T-helper 2 cell (primary cell): ENCODE data around the gene LRIG2.
"Not testable (repeated sequence)": the region's sequence is repeated elsewhere in the genome, so short reads cannot be mapped to it uniquely, and the experiment has no call there.

Source experiments
- DNase-seq, 5 experiments: peaks; one replicate each; pipeline versions ENCODE4 v3.0.0 to v3.0.0-alpha.2; 2012 to 2022
- total RNA-seq, 2 donors: gene quantifications; one replicate each; lab custom pipeline; 2026; lab: John Stamatoyannopoulos, UW

LRIG2 gene
- total RNA-seq: 42.4 to 57.2 reads per million in 2 donors

- peak; percentile 90 to 98 (median 95) for DNase-seq
Observed at GRCh38 chr1:113072757-113073478, at the start of gene LRIG2. LRIG2 (plus strand) TSS chr1:113073198; CDS start chr1:113073407, 209 bp downstream.

- not testable (repeated sequence) for DNase-seq
Observed at GRCh38 chr1:113023316-113023715, 49.7 kb upstream of the LRIG2 start.

- DNase-seq: no peak
Observed at GRCh38 chr1:113027007-113027406, 46.0 kb upstream of the LRIG2 start.

- no peak for DNase-seq
Observed at GRCh38 chr1:113027449-113027848, 45.5 kb upstream of the LRIG2 start.

- DNase-seq: no peak
Observed at GRCh38 chr1:113029822-113030221, 43.2 kb upstream of the LRIG2 start.

GRCh38 chr1:113031171-113031933 is 41.6 kb upstream of the LRIG2 start:
- DNase-seq: peak in 1 of 5 experiments; percentile 60

- no peak for DNase-seq
Observed at GRCh38 chr1:113035086-113035485, 37.9 kb upstream of the LRIG2 start.

GRCh38 chr1:113036639-113037321 is 36.2 kb upstream of the LRIG2 start:
- peak in 1 of 5 experiments; percentile 54 for DNase-seq

GRCh38 chr1:113040041-113040440 is 33.0 kb upstream of the LRIG2 start:
- no peak for DNase-seq

- DNase-seq: no peak
Observed at GRCh38 chr1:113040718-113041412, 32.1 kb upstream of the LRIG2 start.

- DNase-seq: no peak
Observed at GRCh38 chr1:113041569-113042284, 31.3 kb upstream of the LRIG2 start.

GRCh38 chr1:113042285-113043143 is 30.5 kb upstream of the LRIG2 start:
- peak in 1 of 5 experiments; percentile 30 for DNase-seq

- not testable (repeated sequence) for DNase-seq
Observed at GRCh38 chr1:113043144-113043488, 29.9 kb upstream of the LRIG2 start.

GRCh38 chr1:113046569-113046968 is 26.4 kb upstream of the LRIG2 start:
- DNase-seq: peak in 2 of 5 experiments; percentile 8 to 92

GRCh38 chr1:113048064-113048463 is 24.9 kb upstream of the LRIG2 start:
- DNase-seq: no peak

- DNase-seq: no peak
Observed at GRCh38 chr1:113053344-113054126, 19.5 kb upstream of the LRIG2 start.

GRCh38 chr1:113055570-113055969 is 17.4 kb upstream of the LRIG2 start:
- DNase-seq: no peak

GRCh38 chr1:113057006-113057405 is 16.0 kb upstream of the LRIG2 start:
- no peak for DNase-seq

- DNase-seq: no peak
Observed at GRCh38 chr1:113058941-113059706, 13.9 kb upstream of the LRIG2 start.
